Measurements from ENCODE around the gene MMRN1.

The MMRN1 gene

GRCh38 chr4:89952458-89952857, 57.8 kb downstream of the MMRN1 start:
- H3K9ac ChIP-seq (ENCODE audit: low read length): no peak overlapping the region
- no peak overlapping the region for H2BK5ac ChIP-seq (ENCODE audit: low read depth, low read length, poor library complexity)
- no peak overlapping the region for H3K4ac ChIP-seq (ENCODE audit: low read depth, low read length)
- H2BK12ac ChIP-seq (ENCODE audit: low read length): no peak overlapping the region
- no peak overlapping the region for H3K23ac ChIP-seq (ENCODE audit: low read length)
- H4K8ac ChIP-seq (ENCODE audit: low read depth, low read length): no peak overlapping the region
- H3K9me3 ChIP-seq (ENCODE audit: insufficient read depth, low read depth, low read length): no peaks in the 10 kb centered on the region
- H3K79me2 ChIP-seq (ENCODE audit: control insufficient read depth, insufficient read depth, low read length, poor library complexity): no peaks in the 10 kb centered on the region
- H2AK5ac ChIP-seq (ENCODE audit: low read length): no peak overlapping the region
- no peaks in the 10 kb centered on the region for H3K27me3 ChIP-seq (ENCODE audit: insufficient read depth, low read length)
- H3K36me3 ChIP-seq (ENCODE audit: control insufficient read depth in 1 of 2, insufficient read depth in 2 of 2, low read length in 2 of 2): no peaks in the 10 kb centered on the region
- no peak overlapping the region for H2BK120ac ChIP-seq (ENCODE audit: insufficient read depth, low read length, poor library complexity)
- no peak overlapping the region for H3K27ac ChIP-seq (ENCODE audit: low read depth, low read length)
- DNase-seq: no peak
- H2AFZ ChIP-seq (ENCODE audit: insufficient read depth, low read length, poor library complexity): no peak overlapping the region
- no peak overlapping the region for H3K4me2 ChIP-seq (ENCODE audit: low read length)
- no peak overlapping the region for H3K14ac ChIP-seq (ENCODE audit: low read length)
- H4K91ac ChIP-seq (ENCODE audit: low read depth, low read length): no peak overlapping the region
- H3K4me1 ChIP-seq (ENCODE audit: control insufficient read depth in 1 of 2, insufficient read depth in 2 of 2, low read length in 2 of 2): no peaks in the 10 kb centered on the region
- no peak overlapping the region for H3K18ac ChIP-seq (ENCODE audit: low read length)
- no peak overlapping the region for H3K4me3 ChIP-seq (ENCODE audit: low read depth, low read length)
- H4K12ac ChIP-seq (ENCODE audit: low read depth, low read length): no peak overlapping the region
- WGBS (ENCODE audit: extremely low coverage, insufficient coverage, insufficient read length): no CpG with 5 or more reads among the region's 3 CpGs
- no peaks in the 10 kb centered on the region for H3K79me1 ChIP-seq (ENCODE audit: low read length)

DNA sequence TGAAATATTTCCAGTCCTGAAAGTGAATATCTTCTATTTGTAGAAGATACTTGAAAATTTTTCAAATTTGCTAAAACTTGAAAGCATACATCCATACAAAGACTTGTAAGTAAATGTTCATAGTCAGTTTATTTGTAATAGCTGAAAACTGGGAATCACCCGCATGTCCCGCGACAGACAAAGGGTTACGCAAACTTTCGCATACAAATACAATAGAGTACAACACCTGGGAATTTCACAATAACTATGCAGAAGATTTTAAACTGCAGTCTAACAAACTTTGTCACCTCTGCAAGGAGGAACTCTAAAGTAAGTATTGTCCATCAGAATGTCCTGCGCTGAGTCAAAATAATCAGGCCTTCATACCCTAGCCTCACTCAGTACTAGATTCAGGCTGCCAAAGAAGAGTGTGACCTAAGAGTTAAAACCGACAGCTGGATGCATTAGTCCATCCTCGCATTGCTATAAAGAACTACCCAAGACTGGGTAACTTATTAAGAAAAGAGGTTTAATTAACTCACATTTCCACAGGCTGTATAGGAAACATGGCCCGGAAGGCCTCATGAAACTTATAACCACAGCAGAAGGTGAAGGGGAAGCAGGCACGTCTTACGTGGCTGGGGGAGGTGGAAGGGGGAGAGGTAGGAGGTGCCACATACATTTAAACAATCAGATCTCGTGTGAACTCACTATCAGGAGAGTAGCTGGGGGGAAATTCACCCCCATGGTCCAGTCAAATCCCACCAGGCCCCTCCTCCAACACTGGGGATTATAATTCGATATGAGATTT, 60.4 kb downstream of the MMRN1 start:
- H3K79me1 ChIP-seq (ENCODE audit: low read length): no peaks in the 10 kb centered on the region
- H3K14ac ChIP-seq (ENCODE audit: low read length): no peak overlapping the region
- no peak overlapping the region for H2AK5ac ChIP-seq (ENCODE audit: low read length)
- H3K4ac ChIP-seq (ENCODE audit: low read depth, low read length): no peak overlapping the region
- no peak overlapping the region for H3K4me3 ChIP-seq (ENCODE audit: low read depth, low read length)
- H2BK5ac ChIP-seq (ENCODE audit: low read depth, low read length, poor library complexity): no peak overlapping the region
- no peaks in the 10 kb centered on the region for H3K79me2 ChIP-seq (ENCODE audit: control insufficient read depth, insufficient read depth, low read length, poor library complexity)
- no peak overlapping the region for H2AFZ ChIP-seq (ENCODE audit: insufficient read depth, low read length, poor library complexity)
- peak; percentile 54 to 89 for DNase-seq
- no peak overlapping the region for H3K4me2 ChIP-seq (ENCODE audit: low read length)
- H3K18ac ChIP-seq (ENCODE audit: low read length): no peak overlapping the region
- H3K4me1 ChIP-seq (ENCODE audit: control insufficient read depth in 1 of 2, insufficient read depth in 2 of 2, low read length in 2 of 2): no peaks in the 10 kb centered on the region
- no CpG with 5 or more reads among the region's 13 CpGs for WGBS (ENCODE audit: extremely low coverage, insufficient coverage, insufficient read length)
- H3K27me3 ChIP-seq (ENCODE audit: insufficient read depth, low read length): no peaks in the 10 kb centered on the region
- no peak overlapping the region for H4K91ac ChIP-seq (ENCODE audit: low read depth, low read length)
- H2BK12ac ChIP-seq (ENCODE audit: low read length): no peak overlapping the region
- no peak overlapping the region for H2BK120ac ChIP-seq (ENCODE audit: insufficient read depth, low read length, poor library complexity)
- no peaks in the 10 kb centered on the region for H3K36me3 ChIP-seq (ENCODE audit: control insufficient read depth in 1 of 2, insufficient read depth in 2 of 2, low read length in 2 of 2)
- no peak overlapping the region for H3K27ac ChIP-seq (ENCODE audit: low read depth, low read length)
- H3K9me3 ChIP-seq (ENCODE audit: insufficient read depth, low read depth, low read length): no peaks in the 10 kb centered on the region
- no peak overlapping the region for H3K9ac ChIP-seq (ENCODE audit: low read length)
- no peak overlapping the region for H4K8ac ChIP-seq (ENCODE audit: low read depth, low read length)
- no peak overlapping the region for H4K12ac ChIP-seq (ENCODE audit: low read depth, low read length)
- no peak overlapping the region for H3K23ac ChIP-seq (ENCODE audit: low read length)

DNA sequence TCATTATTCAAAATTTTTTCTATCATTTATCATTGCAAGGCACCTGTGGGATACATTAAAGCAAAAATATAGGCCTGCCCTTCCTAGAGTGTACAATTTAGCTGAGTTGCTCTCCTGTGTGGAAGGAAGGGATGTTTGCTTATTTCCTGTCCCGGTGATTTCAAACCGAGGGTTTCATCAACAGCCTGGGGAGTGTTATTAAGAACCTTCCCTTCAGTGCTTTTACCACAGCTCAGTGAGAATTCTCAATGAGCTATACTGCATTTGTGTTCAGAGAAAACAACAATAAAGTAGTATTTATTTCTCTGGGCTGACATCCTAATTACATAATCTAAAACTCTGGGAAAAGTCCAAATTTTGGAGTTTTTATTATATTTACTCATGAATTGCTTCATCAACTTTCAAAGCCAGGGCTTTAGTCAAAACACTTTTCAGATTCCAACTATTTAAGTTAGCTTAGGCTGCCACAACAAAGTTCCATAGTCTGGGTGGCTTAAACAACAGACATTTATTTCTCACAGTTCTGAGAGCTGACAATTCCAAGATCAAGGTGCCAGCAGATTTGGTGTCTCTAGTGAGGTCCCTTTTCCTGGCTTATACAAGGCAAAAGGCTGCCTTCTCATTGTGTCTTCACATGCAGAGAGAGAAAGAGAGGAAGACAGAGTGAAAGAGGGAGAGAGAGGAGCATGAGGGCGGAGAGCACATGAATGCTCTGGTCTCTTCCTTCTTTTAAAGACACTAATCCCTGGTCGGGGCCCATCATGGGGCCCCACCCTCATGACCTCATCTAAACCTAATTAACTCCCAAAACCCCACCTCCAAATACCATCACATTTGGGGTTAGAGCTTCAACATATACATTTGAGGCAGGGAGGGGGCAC, 62.6 kb downstream of the MMRN1 start:
- H3K36me3 ChIP-seq (ENCODE audit: control insufficient read depth in 1 of 2, insufficient read depth in 2 of 2, low read length in 2 of 2): no peaks in the 10 kb centered on the region
- no peak overlapping the region for H4K8ac ChIP-seq (ENCODE audit: low read depth, low read length)
- no peak overlapping the region for H3K23ac ChIP-seq (ENCODE audit: low read length)
- H3K4me1 ChIP-seq (ENCODE audit: control insufficient read depth in 1 of 2, insufficient read depth in 2 of 2, low read length in 2 of 2): no peaks in the 10 kb centered on the region
- no peaks in the 10 kb centered on the region for H3K79me2 ChIP-seq (ENCODE audit: control insufficient read depth, insufficient read depth, low read length, poor library complexity)
- no peak overlapping the region for H4K12ac ChIP-seq (ENCODE audit: low read depth, low read length)
- H3K4me3 ChIP-seq (ENCODE audit: low read depth, low read length): no peak overlapping the region
- no peaks in the 10 kb centered on the region for H3K79me1 ChIP-seq (ENCODE audit: low read length)
- no peak overlapping the region for H2BK5ac ChIP-seq (ENCODE audit: low read depth, low read length, poor library complexity)
- H3K14ac ChIP-seq (ENCODE audit: low read length): no peak overlapping the region
- H3K27ac ChIP-seq (ENCODE audit: low read depth, low read length): no peak overlapping the region
- H4K91ac ChIP-seq (ENCODE audit: low read depth, low read length): no peak overlapping the region
- no peak overlapping the region for H2AFZ ChIP-seq (ENCODE audit: insufficient read depth, low read length, poor library complexity)
- WGBS (ENCODE audit: extremely low coverage, insufficient coverage, insufficient read length): no CpG with 5 or more reads among the region's 4 CpGs
- H3K27me3 ChIP-seq (ENCODE audit: insufficient read depth, low read length): no peaks in the 10 kb centered on the region
- H2BK12ac ChIP-seq (ENCODE audit: low read length): no peak overlapping the region
- no peak overlapping the region for H3K4ac ChIP-seq (ENCODE audit: low read depth, low read length)
- H3K9ac ChIP-seq (ENCODE audit: low read length): no peak overlapping the region
- no peak for DNase-seq
- H2BK120ac ChIP-seq (ENCODE audit: insufficient read depth, low read length, poor library complexity): no peak overlapping the region
- no peak overlapping the region for H2AK5ac ChIP-seq (ENCODE audit: low read length)
- H3K4me2 ChIP-seq (ENCODE audit: low read length): no peak overlapping the region
- no peak overlapping the region for H3K18ac ChIP-seq (ENCODE audit: low read length)
- no peaks in the 10 kb centered on the region for H3K9me3 ChIP-seq (ENCODE audit: insufficient read depth, low read depth, low read length)

DNA sequence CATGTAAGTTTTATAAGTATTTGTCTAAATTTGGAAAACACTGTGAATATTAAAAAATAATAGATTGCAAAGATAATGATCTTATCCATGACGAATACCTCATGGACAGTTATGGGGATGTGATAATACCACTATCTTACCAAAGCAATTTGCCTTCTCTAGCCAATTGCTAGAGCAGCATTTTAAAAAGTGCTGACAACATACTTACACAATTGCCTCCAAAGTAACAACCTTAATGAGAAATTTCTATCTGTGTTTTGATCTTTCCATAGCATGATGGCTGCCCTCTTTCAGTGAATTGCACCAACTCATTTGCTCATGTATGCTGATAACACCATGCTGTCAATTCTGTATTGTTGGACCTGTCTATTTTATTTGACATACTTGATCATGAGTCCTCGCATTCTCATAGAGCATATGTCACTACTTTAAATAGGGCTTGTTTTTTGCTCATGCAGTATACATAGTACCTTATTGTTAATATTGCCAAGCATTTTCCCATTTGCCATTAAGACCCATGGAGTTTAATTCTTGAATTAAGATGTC, 87.2 kb downstream of the MMRN1 start:
- Histone ChIP-seq H2AFZ (ENCODE audit: insufficient read depth, low read length, poor library complexity) (no peak overlapping the region), H3K4me3 (ENCODE audit: low read depth, low read length) (no peak overlapping the region), H3K79me2 (ENCODE audit: control insufficient read depth, insufficient read depth, low read length, poor library complexity) (no peaks in the 10 kb centered on the region), H3K4ac (ENCODE audit: low read depth, low read length) (no peak overlapping the region), H2BK12ac (ENCODE audit: low read length) (no peak overlapping the region), H3K27ac (ENCODE audit: low read depth, low read length) (no peak overlapping the region), H3K4me2 (ENCODE audit: low read length) (no peak overlapping the region), H4K12ac (ENCODE audit: low read depth, low read length) (no peak overlapping the region), H3K9ac (ENCODE audit: low read length) (no peak overlapping the region), H2AK5ac (ENCODE audit: low read length) (no peak overlapping the region), H3K14ac (ENCODE audit: low read length) (no peak overlapping the region), H4K8ac (ENCODE audit: low read depth, low read length) (no peak overlapping the region), H3K36me3 (ENCODE audit: control insufficient read depth in 1 of 2, insufficient read depth in 2 of 2, low read length in 2 of 2) (no peaks in the 10 kb centered on the region), H2BK5ac (ENCODE audit: low read depth, low read length, poor library complexity) (no peak overlapping the region), H3K4me1 (ENCODE audit: control insufficient read depth in 1 of 2, insufficient read depth in 2 of 2, low read length in 2 of 2) (no peaks in the 10 kb centered on the region), H4K91ac (ENCODE audit: low read depth, low read length) (no peak overlapping the region), H3K27me3 (ENCODE audit: insufficient read depth, low read length) (no peaks in the 10 kb centered on the region), H3K23ac (ENCODE audit: low read length) (no peak overlapping the region), H3K79me1 (ENCODE audit: low read length) (no peaks in the 10 kb centered on the region), H3K9me3 (ENCODE audit: insufficient read depth, low read depth, low read length) (no peaks in the 10 kb centered on the region), H3K18ac (ENCODE audit: low read length) (no peak overlapping the region), H2BK120ac (ENCODE audit: insufficient read depth, low read length, poor library complexity) (no peak overlapping the region)
- no peak for DNase-seq
- no CpG with 5 or more reads among the region's 2 CpGs for WGBS (ENCODE audit: extremely low coverage, insufficient coverage, insufficient read length)
